Stimulated activated CD8-positive, alpha-beta memory T cell treated with anti-CD3 and anti-CD28 coated beads, Interleukin-4, amount 100 ng/mL, for 4 hours (primary cell): ENCODE measurements around the gene GPR152.
A peak's percentile ranks its signal among the peaks of the same experiment; 100 is the strongest.
"Not testable (repeated sequence)": the region's sequence is repeated elsewhere in the genome, so short reads cannot be mapped to it uniquely, and the experiment has no call there.

Source experiments
- DNase-seq, 2 donors: peaks; one replicate each; pipeline ENCODE4 v3.0.0-alpha.2; 2020; ENCODE audit warnings: low read depth in 2 of 2, low spot score in 1 of 2

GPR152 gene

DNA sequence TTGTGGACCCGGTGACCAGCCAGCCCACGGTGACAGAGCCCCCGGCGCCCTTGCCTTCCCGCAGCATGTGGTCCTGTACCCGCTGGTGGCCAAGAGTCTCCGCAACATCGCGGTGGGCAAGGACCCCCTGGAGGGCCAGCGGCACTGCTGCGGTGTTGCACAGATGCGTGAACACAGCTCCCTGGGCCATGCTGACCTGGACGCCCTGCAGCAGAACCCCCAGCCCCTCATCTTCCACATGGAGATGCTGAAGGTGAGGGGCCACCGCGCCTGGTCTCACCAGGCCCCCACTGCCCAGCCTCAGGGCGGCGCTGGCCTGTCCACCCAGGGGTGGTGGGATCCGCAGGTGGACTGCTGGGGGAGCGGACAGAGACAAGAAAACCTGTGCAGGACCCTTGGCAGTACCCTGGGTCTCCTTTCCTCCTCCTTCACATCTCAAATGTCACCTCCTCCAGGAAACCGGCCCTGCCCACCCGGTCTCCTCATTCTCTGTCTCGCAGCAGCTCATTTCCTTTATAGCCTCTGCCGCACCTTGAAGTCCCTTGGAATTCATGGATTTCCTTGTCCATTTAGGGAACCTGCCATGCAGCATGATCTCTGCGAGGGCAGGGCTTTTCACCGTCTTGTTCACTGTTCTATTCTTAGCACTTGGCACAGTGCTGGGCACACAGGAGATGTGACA lies 36.8 kb upstream of the GPR152 start:
- DNase-seq = no peak

DNA sequence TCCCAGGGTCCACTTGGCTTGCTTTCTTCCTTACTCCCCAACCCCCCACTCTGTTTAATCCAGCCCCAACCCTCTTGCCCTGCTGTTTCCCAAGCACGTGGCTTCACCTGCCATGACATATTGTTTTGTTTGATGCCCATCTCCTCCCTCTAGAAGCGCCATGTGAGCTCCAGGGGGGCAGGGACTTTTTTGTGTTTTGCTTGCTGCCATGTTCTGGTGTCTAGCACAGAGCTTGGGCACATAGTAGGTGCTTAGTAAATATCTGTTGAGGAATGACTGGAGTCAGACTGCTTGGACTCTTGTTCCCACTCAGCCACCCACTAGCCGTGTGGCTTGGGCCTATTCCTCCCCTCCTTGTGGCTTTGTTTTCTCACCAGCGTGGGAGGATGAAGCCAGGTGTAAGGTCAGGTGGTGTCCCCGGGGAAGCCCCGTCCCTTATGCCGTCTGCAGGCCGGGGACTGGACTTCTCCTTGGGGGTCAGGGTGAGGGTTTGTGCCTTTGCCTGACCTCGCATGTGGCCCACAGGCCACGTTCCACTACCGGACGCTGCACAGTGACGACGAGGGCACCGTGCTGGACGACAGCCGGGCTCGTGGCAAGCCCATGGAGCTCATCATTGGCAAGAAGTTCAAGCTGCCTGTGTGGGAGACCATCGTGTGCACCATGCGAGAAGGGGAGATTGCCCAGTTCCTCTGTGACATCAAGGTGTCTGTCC lies 34.1 kb upstream of the GPR152 start:
- DNase-seq = no peak

DNA sequence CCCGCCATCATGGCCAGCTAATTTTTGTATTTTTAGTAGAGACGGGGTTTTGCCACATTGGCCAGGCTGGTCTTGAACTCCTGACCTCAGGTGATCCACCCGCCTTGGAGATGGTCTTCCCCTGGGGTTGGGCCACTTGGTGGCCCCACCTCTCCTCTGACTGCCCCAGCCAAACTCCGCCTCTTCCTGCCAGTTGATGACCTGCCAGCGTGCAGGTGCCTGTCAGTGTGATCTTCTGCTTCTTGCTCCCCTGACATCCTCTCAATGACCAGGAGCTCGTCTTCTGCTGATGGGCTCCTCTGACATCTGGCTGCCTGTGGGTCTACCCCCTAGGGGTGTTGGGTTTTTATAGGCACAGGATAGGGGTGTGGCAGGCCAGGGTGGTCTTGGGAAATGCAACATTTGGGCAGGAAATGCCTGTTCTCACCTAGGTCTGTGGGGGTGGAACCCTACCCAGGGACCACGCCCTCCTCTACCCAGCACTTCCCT lies 33.4 kb upstream of the GPR152 start:
- DNase-seq = not testable (repeated sequence)

DNA sequence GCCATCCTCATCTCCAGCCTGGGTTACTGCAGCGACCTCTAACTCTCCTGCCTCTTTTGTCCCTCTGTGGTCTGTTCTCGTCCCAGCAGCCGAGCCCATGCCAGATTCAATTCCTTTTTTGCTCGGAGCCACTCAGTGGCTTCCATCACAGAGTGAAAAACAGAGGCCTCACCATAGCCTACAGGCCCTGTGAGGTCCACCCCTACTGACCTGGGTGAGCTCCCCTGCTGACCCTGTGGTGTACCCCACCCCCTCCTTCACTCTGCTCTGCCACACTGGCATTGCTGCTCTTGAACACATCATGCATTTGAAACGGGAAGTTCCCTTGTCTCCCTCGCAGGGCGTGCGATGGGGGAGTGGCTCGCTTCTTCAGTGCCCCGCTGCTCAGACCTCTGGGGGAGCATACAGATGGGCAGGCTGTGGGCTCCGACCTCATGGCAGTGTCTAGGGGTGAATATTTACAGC lies 32.4 kb upstream of the GPR152 start:
- no peak for DNase-seq

DNA sequence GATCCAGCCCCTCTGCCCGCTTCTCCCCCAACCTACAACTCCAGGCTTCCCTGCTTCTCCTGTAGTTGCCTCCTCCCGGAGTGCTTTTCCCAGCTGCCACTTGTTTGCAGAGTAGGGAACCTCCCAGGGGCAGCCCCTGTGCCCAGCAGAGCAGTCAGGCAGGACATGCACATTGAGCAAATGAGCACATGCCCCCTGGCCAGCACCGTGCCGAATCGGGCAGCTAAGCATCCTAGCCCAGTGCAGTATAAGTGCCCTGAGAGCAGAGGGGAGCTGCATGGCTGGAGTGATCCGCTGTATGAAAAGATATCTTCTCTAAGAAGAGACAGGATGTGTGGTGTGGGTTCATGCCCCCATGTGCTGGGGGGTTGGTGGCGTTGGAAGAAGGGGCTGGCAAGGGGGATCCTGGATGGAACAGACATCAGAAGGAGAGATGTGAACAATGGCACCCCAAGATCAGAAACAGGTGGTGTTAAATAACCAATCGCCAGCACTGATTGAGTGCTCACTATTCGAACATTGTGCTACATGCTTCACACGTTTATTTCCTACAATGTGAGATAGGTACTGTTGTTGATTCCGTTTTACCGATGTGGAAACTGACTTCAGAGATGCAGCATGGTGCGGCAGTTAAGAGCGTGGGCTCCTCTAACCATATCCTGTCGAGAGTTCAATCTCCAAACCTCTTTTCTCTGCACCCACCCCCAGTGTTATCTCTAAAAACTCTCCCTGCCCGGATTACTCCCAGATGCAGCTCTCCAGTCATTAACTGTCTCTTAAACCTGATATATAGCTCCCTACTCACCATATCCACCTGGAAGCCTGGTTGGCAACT lies 31.5 kb upstream of the GPR152 start:
- DNase-seq = no peak

DNA sequence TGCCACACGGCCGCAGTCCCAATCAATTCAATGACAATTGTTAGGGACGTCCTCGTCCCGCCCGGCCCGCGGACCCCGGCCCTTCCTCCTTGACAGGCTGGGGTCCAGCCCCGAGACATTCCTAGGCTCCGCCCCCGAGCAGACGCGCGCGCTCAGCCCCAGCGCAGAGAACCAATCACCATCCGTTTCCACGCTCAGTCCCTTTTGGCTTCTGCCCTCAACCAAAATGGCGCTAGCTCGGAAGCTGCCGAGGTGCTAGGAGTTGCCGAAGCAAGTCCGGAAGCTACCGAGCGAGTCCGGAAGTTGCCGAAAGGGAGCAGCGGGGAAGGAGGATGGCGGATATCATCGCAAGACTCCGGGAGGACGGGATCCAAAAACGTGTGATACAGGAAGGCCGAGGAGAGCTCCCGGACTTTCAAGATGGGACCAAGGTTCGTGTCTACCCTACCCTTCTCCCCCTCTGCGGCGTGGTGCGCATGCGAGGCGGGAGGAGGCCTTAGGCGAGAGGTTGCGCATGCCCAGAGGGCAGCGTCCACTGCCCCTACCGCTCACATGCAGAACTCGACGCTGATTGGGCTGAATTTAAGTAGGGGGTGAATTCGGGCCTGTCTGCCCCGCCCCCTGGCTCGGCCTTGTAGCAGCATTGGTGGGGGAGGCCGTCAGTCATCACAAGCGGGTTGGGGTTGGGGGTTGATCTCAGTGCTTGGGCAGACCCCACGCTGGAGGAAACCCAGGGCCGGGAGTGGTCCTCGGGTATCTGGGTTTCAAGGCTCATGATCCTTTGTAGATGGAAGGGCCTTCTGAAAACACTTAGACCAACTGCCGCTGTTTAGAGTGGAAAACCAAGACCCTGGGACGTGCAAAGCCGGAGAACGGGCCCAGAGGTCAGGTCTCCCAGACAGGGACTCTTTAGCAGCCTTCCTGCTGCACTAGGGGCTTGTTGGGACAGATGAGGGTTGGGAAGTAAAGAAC lies 30.6 kb upstream of the GPR152 start, which contains the start of gene AIP:
AIP (plus strand) TSS at position 200 of the 972 bp plus-strand sequence; CDS start at position 333, 133 bp downstream.
- peak; percentile 89 to 93 for DNase-seq

DNA sequence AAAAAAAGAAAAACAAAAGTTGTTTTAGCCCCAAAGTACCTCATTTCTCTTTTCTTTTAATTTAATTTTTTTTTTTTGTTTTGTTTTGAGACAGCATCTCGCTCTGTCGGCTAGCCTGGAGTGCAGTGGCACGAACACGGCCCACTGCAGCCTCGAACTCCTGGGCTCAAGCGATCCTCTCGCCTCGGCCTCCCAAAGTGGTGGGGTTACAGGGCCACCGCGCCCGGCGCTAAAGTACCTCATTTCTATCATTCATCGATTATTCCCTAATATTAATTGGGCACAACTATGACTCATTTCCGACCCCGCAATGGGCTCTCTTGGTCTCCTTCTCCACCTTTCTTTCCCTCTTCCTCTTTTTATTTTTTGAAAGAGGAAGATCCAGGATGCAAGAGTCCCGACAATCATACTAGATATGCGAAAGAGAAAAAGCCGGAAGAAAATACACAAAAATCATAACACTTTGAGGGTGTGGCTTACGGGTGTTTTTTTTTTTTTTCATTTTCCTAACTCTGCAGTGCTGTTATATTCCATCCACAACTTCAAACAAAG lies 29.8 kb upstream of the GPR152 start:
- DNase-seq = no peak

DNA sequence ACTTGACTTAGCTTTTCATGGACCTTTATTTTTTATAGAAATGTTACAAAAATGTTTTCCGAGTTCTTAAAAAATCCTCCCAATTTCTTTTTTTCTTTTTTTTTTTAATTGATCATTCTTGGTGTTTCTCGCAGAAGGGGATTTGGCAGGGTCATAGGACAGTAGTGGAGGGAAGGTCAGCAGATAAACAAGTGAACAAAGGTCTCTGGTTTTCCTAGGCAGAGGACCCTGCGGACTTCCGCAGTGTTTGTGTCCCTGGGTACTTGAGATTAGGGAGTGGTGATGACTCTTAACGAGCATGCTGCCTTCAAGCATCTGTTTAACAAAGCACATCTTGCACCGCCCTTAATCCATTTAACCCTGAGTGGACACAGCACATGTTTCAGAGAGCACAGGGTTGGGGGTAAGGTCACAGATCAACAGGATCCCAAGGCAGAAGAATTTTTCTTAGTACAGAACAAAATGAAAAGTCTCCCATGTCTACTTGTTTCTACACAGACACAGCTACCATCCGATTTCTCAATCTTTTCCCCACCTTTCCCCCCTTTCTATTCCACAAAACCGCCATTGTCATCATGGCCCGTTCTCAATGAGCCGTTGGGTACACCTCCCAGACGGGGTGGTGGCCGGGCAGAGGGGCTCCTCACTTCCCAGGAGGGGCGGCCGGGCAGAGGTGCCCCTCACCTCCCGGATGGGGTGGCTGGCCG lies 25.0 kb upstream of the GPR152 start:
- DNase-seq = not testable (repeated sequence)

DNA sequence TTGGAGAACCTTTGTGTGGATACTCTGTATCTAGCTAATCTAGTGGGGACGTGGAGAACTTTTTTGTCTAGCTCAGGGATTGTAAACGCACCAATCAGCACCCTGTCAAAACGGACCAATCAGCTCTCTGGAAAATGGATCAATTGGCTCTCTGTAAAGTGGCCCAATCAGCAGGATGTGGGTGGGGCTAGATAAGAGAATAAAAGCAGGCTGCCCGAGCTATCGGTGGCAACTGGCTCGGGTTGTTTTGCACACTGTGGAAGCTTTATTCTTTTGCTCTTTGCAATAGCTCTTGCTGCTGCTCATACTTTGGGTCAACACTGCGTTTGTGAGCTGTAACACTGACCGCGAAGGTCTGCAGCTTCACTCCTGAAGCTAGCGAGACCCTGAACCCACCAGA lies 24.2 kb upstream of the GPR152 start:
- not testable (repeated sequence) for DNase-seq

DNA sequence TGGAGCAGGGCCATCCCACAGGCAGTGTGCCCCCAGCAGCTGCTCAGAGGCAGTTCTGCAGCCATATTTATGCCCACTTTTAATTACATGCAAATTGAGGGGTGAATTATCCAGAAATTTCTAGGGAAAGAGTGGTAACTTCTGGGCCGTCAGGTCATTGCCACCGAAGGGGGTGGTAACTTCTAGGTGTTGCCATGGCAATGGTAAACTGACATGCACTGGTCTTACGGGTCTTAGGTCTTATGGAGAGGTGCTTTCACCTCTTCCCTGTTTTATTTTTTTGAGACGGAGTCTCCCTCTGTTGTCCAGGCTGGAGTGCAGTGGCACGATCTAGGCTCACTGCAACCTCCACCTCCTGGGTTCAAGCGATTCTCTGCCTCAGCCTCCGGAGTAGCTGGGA lies 20.4 kb upstream of the GPR152 start:
- DNase-seq = no peak

DNA sequence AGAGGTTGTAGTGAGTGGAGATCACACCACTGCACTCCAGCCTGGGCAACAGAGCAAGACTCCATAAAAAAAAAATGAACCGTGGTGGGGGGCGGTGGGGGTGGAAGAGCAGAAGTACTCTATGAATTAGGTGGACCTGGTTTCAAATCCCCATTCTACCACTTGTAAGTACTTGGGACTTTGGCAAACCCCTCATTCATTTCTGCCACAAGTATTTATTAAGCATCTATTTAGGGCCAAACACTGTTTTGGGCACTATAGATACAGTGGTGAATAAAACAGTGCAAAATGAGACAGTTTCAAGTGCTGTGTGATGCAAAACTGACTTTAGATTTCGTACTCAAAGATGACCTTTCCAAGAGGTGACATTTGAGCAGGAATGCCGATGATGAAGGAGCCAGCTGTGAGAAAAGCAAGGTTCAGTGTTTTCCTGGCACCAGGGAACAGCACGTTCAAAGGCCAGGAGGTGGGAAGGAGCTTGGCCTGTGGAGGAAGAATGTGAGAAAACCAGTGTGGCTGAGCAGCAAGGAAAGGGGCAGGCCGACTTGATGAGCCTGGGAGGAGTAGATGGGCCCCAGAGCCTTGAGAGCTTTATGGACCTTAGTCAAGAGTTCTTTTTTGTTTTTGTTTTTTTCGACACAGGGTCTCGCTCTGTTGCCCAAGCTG lies 17.9 kb upstream of the GPR152 start:
- no peak for DNase-seq

DNA sequence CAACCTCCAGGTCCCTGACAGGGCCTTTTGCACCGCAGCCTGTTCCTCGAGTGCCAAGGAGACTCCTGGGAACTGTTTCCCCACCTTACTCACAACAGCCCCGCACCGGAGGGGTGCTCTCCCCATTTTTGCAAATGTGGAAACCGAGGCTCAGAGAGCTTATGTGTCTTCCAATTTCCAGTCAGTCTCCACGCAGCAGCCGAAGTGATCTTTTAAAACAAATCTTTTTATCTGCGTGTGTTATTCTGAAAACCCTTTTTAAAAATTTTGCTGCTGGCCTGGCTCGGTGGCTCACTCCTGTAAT lies 16.9 kb upstream of the GPR152 start:
- DNase-seq = no peak

DNA sequence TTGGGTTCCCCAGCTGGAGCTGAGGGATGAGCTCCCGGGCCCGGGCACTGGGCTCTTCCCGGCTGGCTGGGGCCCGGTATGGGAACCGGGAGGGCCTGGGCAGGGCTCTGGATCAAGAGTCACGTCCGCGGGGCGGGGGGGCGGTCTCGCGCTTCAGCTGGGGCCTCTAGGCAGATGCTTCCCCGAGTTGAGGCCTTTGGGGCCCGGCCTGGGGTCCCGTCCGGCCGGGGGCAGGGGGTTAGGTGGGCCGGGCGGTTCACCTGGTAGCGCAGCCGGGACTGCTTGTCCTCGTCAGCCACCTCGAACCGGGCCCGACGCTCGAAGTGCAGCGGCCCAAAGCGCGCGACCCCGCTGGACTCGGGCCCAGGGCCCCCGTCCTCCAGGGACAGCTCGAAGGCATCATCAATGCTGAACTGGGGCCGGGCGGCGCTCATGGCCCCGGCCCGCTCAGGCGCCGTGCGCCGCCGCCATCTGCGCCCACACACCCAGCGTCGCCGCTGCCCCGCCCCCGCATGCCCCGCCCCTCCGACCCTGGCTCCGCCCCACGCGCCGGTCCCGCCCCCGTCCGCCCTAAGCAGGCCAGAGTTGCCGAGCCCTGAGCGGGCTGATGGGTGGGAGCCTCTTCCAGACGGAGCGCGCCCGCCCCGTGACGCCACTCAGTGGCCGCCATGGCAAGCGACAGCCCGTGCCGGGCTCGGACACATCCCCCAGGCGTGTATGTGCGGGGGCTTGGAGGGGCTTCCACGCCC lies 16.4 kb upstream of the GPR152 start, which contains the start of gene TMEM134:
TMEM134 (minus strand) TSS at position 493 of the 749 bp plus-strand sequence; CDS start at position 434, 59 bp downstream.
- DNase-seq = peak; percentile 81 to 84

DNA sequence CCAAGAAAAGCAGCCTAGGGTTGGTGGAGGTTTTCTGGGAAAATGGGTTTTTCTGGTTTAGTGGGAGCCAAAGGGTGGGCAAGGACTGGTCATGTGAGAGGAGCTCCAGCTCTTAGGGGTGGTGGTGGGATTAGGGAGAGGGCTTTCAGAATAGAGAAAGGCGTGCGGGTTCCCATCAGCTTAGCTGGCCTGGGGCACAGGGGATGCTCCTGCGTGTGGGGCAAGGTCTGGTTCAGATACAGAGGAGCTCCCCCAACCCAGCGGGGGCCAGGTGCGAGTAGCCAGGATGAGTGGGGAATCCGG lies 15.9 kb upstream of the GPR152 start:
- no peak for DNase-seq

DNA sequence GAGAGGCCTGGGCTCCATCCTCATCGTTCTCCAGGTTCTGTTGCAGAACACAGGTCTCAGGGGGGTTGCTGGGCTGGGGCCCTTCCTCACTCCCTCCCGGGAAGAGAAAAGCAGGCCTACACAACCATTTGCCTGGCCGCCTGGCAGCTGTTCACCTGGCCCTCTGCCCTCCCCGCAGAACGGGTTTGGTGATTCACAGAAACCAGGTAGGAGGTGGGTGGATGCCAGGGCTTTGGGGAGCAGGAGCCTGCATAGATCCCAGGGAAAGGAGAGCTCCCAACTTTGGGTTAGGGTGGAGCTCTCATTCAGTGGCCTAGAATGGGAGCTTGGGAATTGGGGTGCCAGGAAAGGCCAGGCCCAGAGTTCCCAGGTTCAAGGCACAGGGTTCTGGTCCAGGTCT lies 15.5 kb upstream of the GPR152 start:
- DNase-seq = no peak

DNA sequence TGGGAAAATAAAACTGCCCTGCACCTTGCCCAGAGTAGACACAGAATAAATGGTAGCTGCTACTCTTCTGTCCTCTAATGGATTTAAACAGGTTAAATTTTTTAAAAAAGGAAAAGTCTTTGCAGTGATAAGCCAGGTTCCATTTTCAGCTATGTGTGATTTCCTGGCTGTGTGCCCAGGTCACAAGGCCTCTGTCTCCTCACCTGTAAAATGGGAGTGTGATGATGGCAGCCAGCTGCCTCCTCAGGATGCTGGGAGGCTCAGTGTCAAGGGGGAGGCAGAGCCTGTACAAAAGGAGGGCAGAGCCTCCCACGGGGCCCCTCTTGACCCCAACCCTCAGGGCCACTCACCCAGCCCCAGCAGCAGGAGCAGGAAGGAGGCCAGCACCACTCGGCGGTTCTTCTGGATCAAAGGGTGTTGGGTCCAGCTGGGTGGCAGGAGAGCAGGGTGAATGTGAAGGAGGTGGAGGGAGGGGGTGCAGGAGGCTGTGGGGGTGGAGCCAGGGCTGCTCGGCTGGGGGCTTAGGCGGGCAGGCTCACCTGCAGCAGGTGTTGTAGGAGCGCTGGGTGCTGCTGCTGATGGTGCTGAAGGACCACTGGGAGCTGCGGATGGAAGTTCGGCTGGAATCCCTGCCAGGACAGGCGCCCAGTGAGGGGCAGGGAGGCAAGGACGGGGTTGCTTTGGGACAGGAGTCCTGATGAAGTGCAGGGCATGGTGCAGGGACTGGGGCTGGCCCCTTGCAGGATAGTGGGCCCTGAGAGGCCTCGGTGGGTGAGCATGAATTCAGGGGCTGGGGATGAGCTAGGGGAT lies 14.6 kb upstream of the GPR152 start:
- DNase-seq = no peak

DNA sequence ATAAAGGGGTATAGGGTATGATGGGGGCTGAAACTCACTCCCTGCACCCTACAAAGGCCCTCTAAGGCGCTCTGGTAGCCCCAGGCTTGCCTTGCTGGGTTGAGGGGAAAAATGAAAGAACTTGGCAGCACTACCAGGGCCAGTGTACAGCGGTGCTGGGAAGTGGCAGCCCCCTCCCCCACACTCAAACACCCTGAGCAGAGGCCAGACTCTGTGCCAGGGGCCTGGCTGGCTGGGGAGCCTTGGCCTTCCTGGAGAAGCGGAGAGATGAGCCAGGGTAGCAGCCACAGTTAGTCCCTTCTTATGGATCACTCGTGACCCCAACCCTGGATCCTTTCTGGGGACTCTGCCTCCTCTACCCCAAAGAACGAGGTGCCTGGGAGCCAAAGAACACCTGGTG lies 13.8 kb upstream of the GPR152 start:
- DNase-seq = no peak

DNA sequence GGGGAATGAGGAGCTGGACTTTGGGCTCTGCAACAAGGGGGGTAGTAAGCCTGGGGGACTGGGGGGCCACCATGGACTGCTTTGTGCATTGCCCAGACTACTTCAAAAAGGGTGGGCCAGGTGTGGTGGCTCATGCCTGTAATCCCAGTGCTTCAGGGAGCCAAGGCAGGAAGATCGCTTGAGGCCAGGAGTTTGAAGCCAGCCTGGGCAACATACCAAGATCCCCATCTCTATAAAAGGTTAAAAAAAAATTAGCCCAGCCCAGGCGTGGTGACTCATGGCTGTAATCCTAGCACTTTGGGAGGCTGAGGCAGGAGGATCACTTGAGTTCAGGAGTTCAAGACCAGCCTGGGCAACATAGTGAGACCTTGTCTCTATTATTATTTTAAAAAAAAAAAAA lies 13.0 kb upstream of the GPR152 start:
- not testable (repeated sequence) for DNase-seq
